SKM-1 (cell line): ENCODE measurements around the gene PCCA.

Experiments used
- DNase-seq: peaks from one replicate; lab custom pipeline; 2025; ENCODE audit not compliant: unreplicated experiment; lab: John Stamatoyannopoulos, UW

The PCCA gene

GRCh38 chr13:100395698-100396373, 306.9 kb downstream of the PCCA start:
- DNase-seq: no peak

- DNase-seq: no peak
These were observed 307.9 kb downstream of the PCCA start for GRCh38 chr13:100396776-100397175.

- no peak for DNase-seq
These were observed 308.7 kb downstream of the PCCA start for GRCh38 chr13:100397627-100398026.

- DNase-seq: no peak
These were observed 309.5 kb downstream of the PCCA start for GRCh38 chr13:100398360-100398759.

- no peak for DNase-seq
These were observed 310.6 kb downstream of the PCCA start for GRCh38 chr13:100399455-100399854.

GRCh38 chr13:100403675-100404074, 314.8 kb downstream of the PCCA start:
- DNase-seq: no peak

- DNase-seq: no peak
These were observed 320.2 kb downstream of the PCCA start for GRCh38 chr13:100409132-100409531.

- DNase-seq: peak; percentile 64
These were observed 334.5 kb downstream of the PCCA start for GRCh38 chr13:100423375-100423774.

- no peak for DNase-seq
These were observed 340.1 kb downstream of the PCCA start for GRCh38 chr13:100428986-100429385.

GRCh38 chr13:100432611-100433010, 343.7 kb downstream of the PCCA start:
- no peak for DNase-seq

- no peak for DNase-seq
These were observed 344.6 kb downstream of the PCCA start for GRCh38 chr13:100433475-100433874.

- DNase-seq: no peak
These were observed 345.3 kb downstream of the PCCA start for GRCh38 chr13:100434010-100434763.

GRCh38 chr13:100436099-100436498, 347.2 kb downstream of the PCCA start:
- no peak for DNase-seq

GRCh38 chr13:100438059-100438788, 349.3 kb downstream of the PCCA start:
- DNase-seq: no peak

- DNase-seq: no peak
These were observed 350.5 kb downstream of the PCCA start for GRCh38 chr13:100439247-100439970.

GRCh38 chr13:100440751-100441425, 352.0 kb downstream of the PCCA start:
- DNase-seq: no peak

- no peak for DNase-seq
These were observed 353.4 kb downstream of the PCCA start for GRCh38 chr13:100442095-100442832.

GRCh38 chr13:100443278-100443997, 354.5 kb downstream of the PCCA start:
- no peak for DNase-seq

- no peak for DNase-seq
These were observed 355.1 kb downstream of the PCCA start for GRCh38 chr13:100443998-100444328.
